ENCODE results near the gene ADGRE2. TPM values are rescaled to one million over a fixed set of nuclear protein-coding genes. Genes with fewer than 3 reads are reported as not detected.

ADGRE2 gene
- total RNA-seq, 1 donor from 2014 or later, result 0.21 TPM

GRCh38 chr19:14695471-14695870 lies 82.9 kb downstream of the ADGRE2 start:
- H3K4me1 ChIP-seq, result peaks cover 0 to 7% of the 10 kb centered on the region in 2 donors
- no peaks in the 10 kb centered on the region for H3K27me3 ChIP-seq
- intact Hi-C loops (cut with DNase I), result no loop called here
- H3K4me3 ChIP-seq, result no peak overlapping the region
- TF ChIP-seq CTCF (IDR thresholded peaks at IDR 0.05), result no peak
- H3K27ac ChIP-seq, result no peak overlapping the region
- H3K36me3 ChIP-seq, result peaks cover 56 to 72% of the 10 kb centered on the region in 2 donors
- H3K9me3 ChIP-seq, result no peaks in the 10 kb centered on the region
- DNase-seq (ENCODE audit: low spot score in 2 of 2), result no peak

DNA sequence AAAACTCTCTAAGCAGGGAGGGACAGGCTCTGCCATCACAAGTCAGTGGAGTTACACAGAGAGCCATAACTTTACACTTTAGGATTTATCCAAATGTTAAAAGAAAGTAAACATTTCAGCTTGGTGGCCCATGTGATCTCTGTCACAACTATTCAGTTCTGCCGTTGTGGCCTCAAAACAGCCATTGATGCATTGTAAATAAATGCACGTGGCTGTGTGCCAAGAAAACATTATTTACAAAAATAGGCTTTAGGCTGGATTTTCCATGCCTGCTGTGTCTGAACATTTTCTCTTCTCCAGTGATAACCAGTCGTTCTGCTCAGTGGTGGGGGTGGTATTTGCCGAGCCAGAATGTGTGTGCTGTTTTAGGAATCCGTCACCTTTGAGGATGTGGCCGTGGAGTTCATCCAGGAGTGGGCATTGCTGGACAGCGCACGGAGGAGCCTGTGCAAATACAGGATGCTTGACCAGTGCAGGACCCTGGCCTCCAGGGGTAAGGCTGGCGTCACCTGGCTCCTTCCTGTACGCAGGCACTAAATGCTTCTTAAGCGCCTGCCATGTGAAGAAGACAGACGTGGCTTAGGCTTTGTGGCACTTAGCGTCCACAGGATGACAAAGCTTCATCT lies 83.6 kb downstream of the ADGRE2 start:
- Histone ChIP-seq H3K36me3 (peaks cover 49 to 65% of the 10 kb centered on the region in 2 donors), H3K4me1 (peaks cover 0 to 10% of the 10 kb centered on the region in 2 donors), H3K27me3 (no peaks in the 10 kb centered on the region), H3K9me3 (no peaks in the 10 kb centered on the region), H3K27ac (no peak overlapping the region), H3K4me3 (no peak overlapping the region)
- no peak for DNase-seq (ENCODE audit: low spot score in 2 of 2)
- no peak for TF ChIP-seq CTCF (IDR thresholded peaks at IDR 0.05)
- intact Hi-C loops (cut with DNase I), result no loop called here

GRCh38 chr19:14689598-14690503 lies 88.5 kb downstream of the ADGRE2 start, which contains the start of gene ZNF333:
ZNF333 (plus strand) TSS chr19:14690048; CDS start chr19:14693492, 3,444 bp downstream.
- no peaks in the 10 kb centered on the region for H3K9me3 ChIP-seq
- H3K36me3 ChIP-seq, result peaks cover 7 to 18% of the 10 kb centered on the region in 2 donors
- no peaks in the 10 kb centered on the region for H3K27me3 ChIP-seq
- no peak for TF ChIP-seq CTCF (IDR thresholded peaks at IDR 0.05)
- peak within 1 kb of the TSS; percentile 86 to 93 for H3K27ac ChIP-seq
- peaks cover 0 to 10% of the 10 kb centered on the region in 2 donors for H3K4me1 ChIP-seq
- DNase-seq (ENCODE audit: low spot score in 2 of 2), result peak; percentile 84 to 99
- H3K4me3 ChIP-seq, result peak within 1 kb of the TSS; percentile 76 to 97
- intact Hi-C loops (cut with DNase I), result loop anchor here (5.0 kb wide), 2 partner anchors 118 to 193 kb away; partner anchors contain the start of genes GIPC1 and NDUFB7

DNA sequence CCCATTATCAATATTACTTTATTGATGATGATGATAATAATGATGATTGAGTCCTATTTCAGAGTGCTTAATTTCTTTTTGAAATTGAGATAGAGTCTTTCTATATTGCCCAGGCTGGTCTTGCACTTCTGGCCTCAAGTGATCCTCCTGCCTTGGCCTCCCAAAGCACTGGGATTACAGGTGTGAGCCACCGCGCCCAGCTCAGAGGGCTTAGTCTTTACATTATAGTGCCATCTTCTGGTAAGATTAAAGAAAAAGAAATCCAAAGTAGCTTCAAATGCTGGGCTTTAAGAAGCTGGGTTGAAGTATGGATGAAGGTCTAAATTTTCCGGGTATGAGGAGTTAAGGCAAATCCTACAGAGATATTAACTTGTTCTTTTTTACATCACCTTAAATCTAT lies 91.9 kb downstream of the ADGRE2 start:
- no peak for TF ChIP-seq CTCF (IDR thresholded peaks at IDR 0.05)
- Histone ChIP-seq H3K9me3 (no peaks in the 10 kb centered on the region), H3K4me1 (peaks cover 0 to 10% of the 10 kb centered on the region in 2 donors), H3K4me3 (no peak overlapping the region), H3K27me3 (no peaks in the 10 kb centered on the region), H3K36me3 (no peaks in the 10 kb centered on the region), H3K27ac (no peak overlapping the region)
- no peak for DNase-seq (ENCODE audit: low spot score in 2 of 2)
- intact Hi-C loops (cut with DNase I), result loop anchor here (5.0 kb wide), 2 partner anchors 114 to 189 kb away; partner anchors contain the start of genes GIPC1 and NDUFB7

DNA sequence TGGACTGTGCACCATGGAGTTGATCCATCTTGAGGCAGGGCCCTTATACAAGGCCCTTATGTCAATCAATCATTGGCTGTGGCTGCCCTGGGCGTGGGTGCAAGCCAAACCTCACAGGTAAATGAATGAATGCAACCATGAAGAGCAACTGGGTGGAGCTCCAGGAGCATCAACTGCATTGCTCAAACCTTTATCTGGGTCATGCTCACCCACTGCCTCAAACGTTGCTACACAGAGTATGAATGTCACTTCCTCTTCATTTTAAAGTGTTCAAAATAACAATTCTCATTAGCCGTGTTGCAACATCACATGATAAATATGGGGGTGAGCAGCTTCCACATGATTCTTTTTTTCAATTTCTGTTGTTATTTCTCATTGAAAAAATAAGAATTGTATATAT lies 94.9 kb downstream of the ADGRE2 start:
- intact Hi-C loops (cut with DNase I), result no loop called here

More for the DNA sequence above, 94.9 kb downstream of the ADGRE2 start:
- H3K27ac ChIP-seq, result no peak overlapping the region
- H3K27me3 ChIP-seq, result no peaks in the 10 kb centered on the region
- H3K4me3 ChIP-seq, result no peak overlapping the region
- H3K9me3 ChIP-seq, result no peaks in the 10 kb centered on the region
- TF ChIP-seq CTCF (IDR thresholded peaks at IDR 0.05), result no peak
- no peaks in the 10 kb centered on the region for H3K36me3 ChIP-seq
- no peak for DNase-seq (ENCODE audit: low spot score in 2 of 2)
- H3K4me1 ChIP-seq, result no peaks in the 10 kb centered on the region

Other genes with a start within 250 kb of the ADGRE2 start
- gene TECR, start 249.0 kb downstream of the ADGRE2 start, total RNA-seq, result 88.7 TPM
- 612 TPM for gene NDUFB7, start 206.5 kb downstream of the ADGRE2 start, total RNA-seq
- gene CLEC17A, start 195.5 kb downstream of the ADGRE2 start, total RNA-seq, result not detected
- not detected for gene ADGRE3, start 103.7 kb downstream of the ADGRE2 start, total RNA-seq
- gene ZNF333, start 88.5 kb downstream of the ADGRE2 start, total RNA-seq, result 33.7 TPM
- gene OR7A5, start 56.6 kb upstream of the ADGRE2 start, total RNA-seq, result not detected
- not detected for gene OR7C1, start 56.6 kb upstream of the ADGRE2 start, total RNA-seq
- gene OR7A10, start 70.4 kb upstream of the ADGRE2 start, total RNA-seq, result not detected
- not detected for gene OR7A17, start 107.6 kb upstream of the ADGRE2 start, total RNA-seq
- gene OR7C2, start 162.9 kb upstream of the ADGRE2 start, total RNA-seq, result not detected
- gene SLC1A6, start 201.3 kb upstream of the ADGRE2 start, total RNA-seq, result not detected

Measured in ascending aorta (tissue), 2 donors.